ENCODE data around the gene CLIP1. TPM values are rescaled to one million over a fixed set of nuclear protein-coding genes. Genes with fewer than 3 reads are reported as not detected.

The CLIP1 gene
- total RNA-seq, 1 donor from 2014 or later: 135 TPM

DNA sequence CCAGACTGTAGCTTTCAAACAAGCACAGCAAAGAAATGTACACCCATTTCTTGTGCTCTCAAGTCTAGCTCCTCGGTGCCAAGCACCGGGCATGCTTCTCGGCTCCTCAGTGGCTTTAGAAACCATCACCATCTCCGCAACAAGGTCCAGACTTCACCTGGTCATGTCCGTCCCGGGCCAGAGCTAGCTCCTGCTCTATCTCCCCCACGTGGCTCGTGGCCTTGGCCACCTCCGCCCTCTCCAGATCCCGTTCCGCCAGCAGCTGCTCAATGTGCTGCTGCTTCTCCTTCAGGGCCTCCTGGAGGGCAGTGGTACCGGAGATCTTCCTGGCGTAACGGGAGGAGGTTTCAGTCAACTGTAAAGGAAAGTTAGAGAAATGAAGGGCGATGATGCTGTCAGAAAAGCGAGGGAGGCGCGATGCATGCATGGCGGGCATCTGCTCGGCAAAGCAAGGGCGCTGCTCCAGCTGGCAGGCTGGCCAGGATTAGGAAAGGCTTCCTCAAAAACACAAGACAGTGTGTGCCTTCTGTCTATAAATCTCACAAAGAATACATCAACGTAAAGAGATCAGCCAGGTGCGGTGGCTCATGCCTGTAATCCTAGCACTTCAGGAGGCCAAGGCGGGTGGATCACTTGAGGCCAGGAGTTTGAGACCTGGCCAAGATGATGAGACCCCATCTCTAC, 67.4 kb downstream of the CLIP1 start:
- Histone ChIP-seq H3K9me3 (no peaks in the 10 kb centered on the region), H3K36me3 (peaks cover 4 to 61% of the 10 kb centered on the region in 2 donors), H3K4me1 (no peaks in the 10 kb centered on the region), H3K27ac (no peak overlapping the region), H3K27me3 (no peaks in the 10 kb centered on the region), H3K4me3 (no peak overlapping the region)
- TF ChIP-seq POLR2A (IDR thresholded peaks at IDR 0.05) (no peak), POLR2AphosphoS5 (IDR thresholded peaks at IDR 0.05; ENCODE audit: insufficient read depth in 1 of 2, low read depth in 1 of 2) (no peak)
- TF ChIP-seq, protein P1, sequence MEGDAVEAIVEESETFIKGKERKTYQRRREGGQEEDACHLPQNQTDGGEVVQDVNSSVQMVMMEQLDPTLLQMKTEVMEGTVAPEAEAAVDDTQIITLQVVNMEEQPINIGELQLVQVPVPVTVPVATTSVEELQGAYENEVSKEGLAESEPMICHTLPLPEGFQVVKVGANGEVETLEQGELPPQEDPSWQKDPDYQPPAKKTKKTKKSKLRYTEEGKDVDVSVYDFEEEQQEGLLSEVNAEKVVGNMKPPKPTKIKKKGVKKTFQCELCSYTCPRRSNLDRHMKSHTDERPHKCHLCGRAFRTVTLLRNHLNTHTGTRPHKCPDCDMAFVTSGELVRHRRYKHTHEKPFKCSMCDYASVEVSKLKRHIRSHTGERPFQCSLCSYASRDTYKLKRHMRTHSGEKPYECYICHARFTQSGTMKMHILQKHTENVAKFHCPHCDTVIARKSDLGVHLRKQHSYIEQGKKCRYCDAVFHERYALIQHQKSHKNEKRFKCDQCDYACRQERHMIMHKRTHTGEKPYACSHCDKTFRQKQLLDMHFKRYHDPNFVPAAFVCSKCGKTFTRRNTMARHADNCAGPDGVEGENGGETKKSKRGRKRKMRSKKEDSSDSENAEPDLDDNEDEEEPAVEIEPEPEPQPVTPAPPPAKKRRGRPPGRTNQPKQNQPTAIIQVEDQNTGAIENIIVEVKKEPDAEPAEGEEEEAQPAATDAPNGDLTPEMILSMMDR (IDR thresholded peaks at IDR 0.05): no peak
- intact Hi-C loops (cut with DNase I): no loop called here
- no peak for DNase-seq (ENCODE audit: extremely low spot score in 2 of 2)

GRCh38 chr12:122352394-122352793, 70.1 kb downstream of the CLIP1 start:
- Histone ChIP-seq H3K4me3 (no peak overlapping the region), H3K27me3 (no peaks in the 10 kb centered on the region), H3K4me1 (no peaks in the 10 kb centered on the region), H3K27ac (no peak overlapping the region), H3K36me3 (peaks cover 5 to 52% of the 10 kb centered on the region in 2 donors), H3K9me3 (no peaks in the 10 kb centered on the region)
- intact Hi-C loops (cut with DNase I): no loop called here
- TF ChIP-seq, protein P1 (IDR thresholded peaks at IDR 0.05): no peak
- no peak for TF ChIP-seq POLR2AphosphoS5 (IDR thresholded peaks at IDR 0.05; ENCODE audit: insufficient read depth in 1 of 2, low read depth in 1 of 2)
- no peak for TF ChIP-seq POLR2A (IDR thresholded peaks at IDR 0.05)
- DNase-seq (ENCODE audit: extremely low spot score in 2 of 2): no peak

DNA sequence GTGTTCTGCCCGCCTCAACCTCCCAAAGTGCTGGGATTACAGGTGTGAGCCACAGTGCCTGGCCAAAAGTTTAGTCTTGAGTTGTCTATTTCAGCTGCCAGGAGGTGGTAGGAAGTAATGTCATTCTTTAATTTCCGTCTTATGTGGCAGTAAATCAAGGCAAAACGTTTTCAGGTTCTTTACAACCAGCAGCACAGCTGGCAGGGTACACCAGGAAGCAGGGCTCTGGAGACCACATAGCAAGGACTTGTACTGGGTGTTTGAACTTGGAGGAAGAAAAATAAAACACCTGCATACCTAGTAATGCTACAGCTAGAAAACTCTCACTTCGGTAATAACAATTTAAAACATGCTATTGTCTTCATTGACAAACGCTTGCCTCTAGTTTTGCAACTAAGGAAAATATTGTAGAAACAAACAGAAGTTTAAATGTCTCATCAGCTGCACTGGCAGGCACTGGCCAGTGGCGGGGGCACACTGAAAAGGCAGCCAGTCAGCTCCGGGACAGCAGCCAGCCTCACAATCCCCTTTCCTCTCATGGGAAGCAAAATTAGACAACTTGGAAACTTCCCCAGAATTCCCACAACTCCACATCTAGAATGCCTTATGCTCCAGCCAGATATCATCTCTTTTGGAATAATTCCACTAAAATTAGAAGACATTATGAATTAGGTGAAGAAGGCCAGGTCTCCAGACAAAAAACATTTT, 72.2 kb downstream of the CLIP1 start:
- TF ChIP-seq, protein P1 (IDR thresholded peaks at IDR 0.05): peak in 1 of 3 experiments; percentile 12
- no peak for TF ChIP-seq POLR2A (IDR thresholded peaks at IDR 0.05)
- intact Hi-C loops (cut with DNase I): no loop called here
- DNase-seq (ENCODE audit: extremely low spot score in 2 of 2): no peak
- Histone ChIP-seq H3K4me3 (no peak overlapping the region), H3K4me1 (no peaks in the 10 kb centered on the region), H3K9me3 (no peaks in the 10 kb centered on the region), H3K27me3 (no peaks in the 10 kb centered on the region), H3K36me3 (peaks cover 6 to 62% of the 10 kb centered on the region in 2 donors), H3K27ac (no peak overlapping the region)

GRCh38 chr12:122349078-122349477, 73.4 kb downstream of the CLIP1 start:
- Histone ChIP-seq H3K4me3 (no peak overlapping the region), H3K27me3 (no peaks in the 10 kb centered on the region), H3K36me3 (peaks cover 3 to 54% of the 10 kb centered on the region in 2 donors), H3K27ac (no peak overlapping the region), H3K9me3 (no peaks in the 10 kb centered on the region), H3K4me1 (no peaks in the 10 kb centered on the region)
- no peak for DNase-seq (ENCODE audit: extremely low spot score in 2 of 2)
- TF ChIP-seq POLR2A (IDR thresholded peaks at IDR 0.05) (no peak), POLR2AphosphoS5 (IDR thresholded peaks at IDR 0.05; ENCODE audit: insufficient read depth in 1 of 2, low read depth in 1 of 2) (no peak)
- TF ChIP-seq, protein P1 (IDR thresholded peaks at IDR 0.05): no peak
- intact Hi-C loops (cut with DNase I): no loop called here

DNA sequence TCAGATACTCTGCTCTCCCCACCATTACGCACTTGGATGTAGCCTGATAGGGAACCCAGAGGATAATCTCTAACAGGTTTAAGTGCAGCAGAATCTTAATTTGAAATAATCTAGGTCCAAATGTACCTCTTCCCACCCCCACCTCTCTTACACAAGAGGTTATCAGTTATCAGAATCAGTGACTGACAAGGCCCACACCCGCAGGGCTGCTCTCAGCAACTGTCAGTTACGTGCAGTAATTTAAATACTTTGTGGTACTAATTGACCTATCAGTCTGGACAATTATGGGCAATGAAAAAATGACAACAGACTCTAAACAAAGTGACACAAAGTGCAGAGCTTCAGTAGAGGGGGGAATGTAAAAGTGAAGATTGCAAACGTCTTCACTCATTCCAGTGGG, 74.0 kb downstream of the CLIP1 start:
- H3K4me1 ChIP-seq: no peaks in the 10 kb centered on the region
- H3K4me3 ChIP-seq: no peak overlapping the region
- no peak for TF ChIP-seq POLR2AphosphoS5 (IDR thresholded peaks at IDR 0.05; ENCODE audit: insufficient read depth in 1 of 2, low read depth in 1 of 2)
- no peak for TF ChIP-seq POLR2A (IDR thresholded peaks at IDR 0.05)
- TF ChIP-seq, protein P1 (IDR thresholded peaks at IDR 0.05): no peak
- no peaks in the 10 kb centered on the region for H3K27me3 ChIP-seq
- no peak for DNase-seq (ENCODE audit: extremely low spot score in 2 of 2)
- H3K27ac ChIP-seq: no peak overlapping the region
- H3K9me3 ChIP-seq: no peaks in the 10 kb centered on the region
- H3K36me3 ChIP-seq: peaks cover 3 to 48% of the 10 kb centered on the region in 2 donors
- intact Hi-C loops (cut with DNase I): no loop called here

All from vagina (tissue), 2 donors.